Measurements from ENCODE around the gene NRXN3.

DNA sequence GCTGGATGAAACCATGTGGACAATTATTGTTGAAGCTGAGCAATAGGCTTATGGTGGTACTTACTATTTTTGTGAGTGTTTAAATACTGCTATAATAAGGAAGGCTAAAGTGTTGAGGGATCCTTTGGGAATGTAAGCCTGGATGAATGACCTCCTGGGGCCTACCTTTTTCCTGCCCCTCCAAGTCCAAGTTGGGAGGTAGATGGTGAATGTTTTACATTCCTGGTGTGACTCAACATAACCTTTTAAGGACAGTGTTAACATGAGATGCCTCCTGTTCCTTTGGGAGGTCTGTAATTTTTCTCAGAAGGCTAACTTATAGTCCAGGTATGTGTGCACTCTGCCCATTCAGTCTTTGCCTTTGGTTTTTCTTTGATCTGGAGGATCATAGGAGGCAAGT is 315.9 kb downstream of the NRXN3 start:
- TF ChIP-seq, protein P1, sequence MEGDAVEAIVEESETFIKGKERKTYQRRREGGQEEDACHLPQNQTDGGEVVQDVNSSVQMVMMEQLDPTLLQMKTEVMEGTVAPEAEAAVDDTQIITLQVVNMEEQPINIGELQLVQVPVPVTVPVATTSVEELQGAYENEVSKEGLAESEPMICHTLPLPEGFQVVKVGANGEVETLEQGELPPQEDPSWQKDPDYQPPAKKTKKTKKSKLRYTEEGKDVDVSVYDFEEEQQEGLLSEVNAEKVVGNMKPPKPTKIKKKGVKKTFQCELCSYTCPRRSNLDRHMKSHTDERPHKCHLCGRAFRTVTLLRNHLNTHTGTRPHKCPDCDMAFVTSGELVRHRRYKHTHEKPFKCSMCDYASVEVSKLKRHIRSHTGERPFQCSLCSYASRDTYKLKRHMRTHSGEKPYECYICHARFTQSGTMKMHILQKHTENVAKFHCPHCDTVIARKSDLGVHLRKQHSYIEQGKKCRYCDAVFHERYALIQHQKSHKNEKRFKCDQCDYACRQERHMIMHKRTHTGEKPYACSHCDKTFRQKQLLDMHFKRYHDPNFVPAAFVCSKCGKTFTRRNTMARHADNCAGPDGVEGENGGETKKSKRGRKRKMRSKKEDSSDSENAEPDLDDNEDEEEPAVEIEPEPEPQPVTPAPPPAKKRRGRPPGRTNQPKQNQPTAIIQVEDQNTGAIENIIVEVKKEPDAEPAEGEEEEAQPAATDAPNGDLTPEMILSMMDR (IDR thresholded peaks at IDR 0.05): no peak
- TF ChIP-seq POLR2A (IDR thresholded peaks at IDR 0.05): no peak
